GM12874 (cell line): ENCODE data around the gene LATS2.

Experiments used
- CTCF ChIP-seq: IDR thresholded peaks from 2 replicates; pipeline ENCODE4 v1.5.1; 2011; ENCODE audit warnings: low read depth, mild to moderate bottlenecking, control low read depth, low read length, moderate library complexity; ENCODE audit not compliant: insufficient read depth

LATS2 gene

GRCh38 chr13:21055016-21055415, 6.4 kb downstream of the LATS2 start:
- TF ChIP-seq CTCF: no peak

DNA sequence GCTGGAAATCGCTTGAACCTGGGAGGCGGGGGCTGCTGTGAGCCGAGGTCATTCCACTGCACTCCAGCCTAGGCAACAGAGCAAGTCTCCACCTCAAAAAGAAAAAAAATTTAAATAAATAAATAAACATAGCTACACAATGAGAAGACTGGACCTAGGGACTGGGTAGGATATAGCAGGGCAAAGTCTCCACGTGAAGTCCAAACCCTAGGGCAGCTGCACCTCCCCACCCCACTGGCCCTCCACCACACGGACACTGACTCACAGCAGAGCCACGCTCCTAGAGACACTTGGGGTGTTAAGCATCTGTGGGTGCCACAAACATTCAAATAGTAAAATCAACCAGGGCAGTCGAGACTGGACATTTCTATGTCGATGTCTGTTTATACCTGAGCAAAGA, 7.1 kb downstream of the LATS2 start:
- no peak for TF ChIP-seq CTCF

DNA sequence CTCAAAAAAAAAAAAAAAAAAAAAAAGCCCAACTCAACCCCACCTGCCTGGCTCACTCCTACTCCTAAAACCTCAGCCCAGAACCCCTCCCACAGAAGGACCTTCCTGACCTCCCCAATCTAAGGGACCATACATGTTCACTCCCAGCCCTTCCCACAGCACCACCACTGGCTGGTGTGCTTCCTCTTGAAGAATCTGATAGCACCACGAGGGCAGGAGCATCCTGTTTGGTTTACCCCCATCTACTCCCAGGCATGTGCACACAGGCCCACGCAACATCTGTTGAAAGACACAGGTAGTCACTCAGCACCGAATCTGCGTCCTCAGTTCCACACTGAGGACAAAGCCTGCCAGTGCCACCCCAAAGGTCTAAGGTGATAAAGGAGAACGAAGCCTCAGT, 8.2 kb downstream of the LATS2 start:
- no peak for TF ChIP-seq CTCF

DNA sequence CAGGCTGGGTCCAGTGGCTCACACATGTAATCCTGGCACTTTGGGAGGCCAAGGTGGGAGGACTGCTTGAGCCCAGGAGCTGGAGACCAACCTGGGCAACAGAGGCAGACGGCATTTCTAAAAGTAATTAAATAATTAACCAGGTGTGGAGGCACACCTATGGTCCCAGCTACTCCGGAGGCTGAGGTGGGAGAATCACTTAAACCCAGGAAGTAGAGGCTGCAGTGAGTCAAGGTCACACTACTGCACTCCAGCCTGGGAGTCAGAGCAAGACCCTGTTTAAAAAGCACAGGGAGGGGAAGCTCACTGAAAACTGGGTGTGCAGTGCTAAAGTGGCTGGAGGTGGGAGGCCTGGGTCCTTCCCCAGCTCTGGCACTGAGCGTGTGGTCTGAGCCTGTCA, 9.7 kb downstream of the LATS2 start:
- TF ChIP-seq CTCF: no peak

GRCh38 chr13:21050288-21051197, 10.8 kb downstream of the LATS2 start:
- TF ChIP-seq CTCF: no peak

- TF ChIP-seq CTCF: no peak
Observed at GRCh38 chr13:21048901-21049698, 12.3 kb downstream of the LATS2 start.

GRCh38 chr13:21047591-21048282, 13.6 kb downstream of the LATS2 start:
- TF ChIP-seq CTCF: no peak
